ENCODE data around the gene RPS27A. TPM values are rescaled to one million over a fixed set of nuclear protein-coding genes. Genes with fewer than 3 reads are reported as not detected.

Gene RPS27A
- total and polyA plus RNA-seq, 9 of the 15 experiments (the other 6 are each of a cell fraction or from before 2014, with no cell fraction given) = 1,383 to 3,282 (median 2,242) TPM

GRCh38 chr2:55232084-55232862, at the start of gene RPS27A, which contains the start of gene CLHC1 (continued):
- TF ChIP-seq AFF1 (IDR thresholded peaks at IDR 0.05; ENCODE audit: low read depth in 1 of 2, partially characterized antibody in 2 of 2) = peak; percentile 10 to 95
- no peak for TF ChIP-seq ZNF644 (tag; IDR thresholded peaks at IDR 0.05; ENCODE audit: low read depth)
- TF ChIP-seq ZBTB9 (CRISPR knock-in tag; IDR thresholded peaks at IDR 0.05) = peak; percentile 25; the same call in 1 of the 2 replicates
- TF ChIP-seq ZFP1 (CRISPR knock-in tag; IDR thresholded peaks at IDR 0.05) = no peak
- TF ChIP-seq SMARCA5 (IDR thresholded peaks at IDR 0.05) = no peak
- 0 out of 4 replicates have a peak, but pooled peaks have one; percentile 3 to 4 for TF ChIP-seq RAD21 (CRISPR knock-in tag; conservative IDR thresholded peaks at IDR 0.05 in 1 of 2, IDR thresholded peaks at IDR 0.05 in 1 of 2)
- TF ChIP-seq ZNF282 (CRISPR knock-in tag; IDR thresholded peaks at IDR 0.05) = no peak
- no peak for TF ChIP-seq ZNF384 (IDR thresholded peaks at IDR 0.05; ENCODE audit: low read depth, low read length)
- TF ChIP-seq JUN (IDR thresholded peaks at IDR 0.05; ENCODE audit: borderline replicate concordance, low read depth, low read length) = peak; percentile 12; the same call in 1 of the 2 replicates
- TF ChIP-seq JUN (CRISPR knock-in tag; IDR thresholded peaks at IDR 0.05; ENCODE audit: borderline replicate concordance) = no peak
- no peak; the same call in 1 of the 2 replicates for TF ChIP-seq TARDBP (IDR thresholded peaks at IDR 0.05)
- no peak for TF ChIP-seq TSC22D4 (tag; IDR thresholded peaks at IDR 0.05)
- TF ChIP-seq PURB (CRISPR knock-in tag; IDR thresholded peaks at IDR 0.05; ENCODE audit: low read depth) = no peak
- TF ChIP-seq PHTF2 (CRISPR knock-in tag; IDR thresholded peaks at IDR 0.05) = no peak
- peak in 1 of 2 experiments; percentile 80; a peak in 2 of 4 replicates for TF ChIP-seq HDAC1 (IDR thresholded peaks at IDR 0.05)
- no peak for TF ChIP-seq MECOM (CRISPR knock-in tag; IDR thresholded peaks at IDR 0.05)
- no peak for TF ChIP-seq ZNF197 (CRISPR knock-in tag; IDR thresholded peaks at IDR 0.05; ENCODE audit: low read depth)
- no peak for TF ChIP-seq MCM5 (IDR thresholded peaks at IDR 0.05; ENCODE audit: low read depth)
- no peak for TF ChIP-seq BRD9 (IDR thresholded peaks at IDR 0.05; ENCODE audit: low read depth, partially characterized antibody)
- 0 out of 2 replicates have a peak, but pooled peaks have one; percentile 14 for TF ChIP-seq FOSL1 (tag; conservative IDR thresholded peaks at IDR 0.05)
